ENCODE data around the gene MED22. TPM values are rescaled to one million over a fixed set of nuclear protein-coding genes. Genes with fewer than 3 reads are reported as not detected.

Gene MED22
- total RNA-seq, 1 experiment from 2014 or later, result 18.6 TPM

DNA sequence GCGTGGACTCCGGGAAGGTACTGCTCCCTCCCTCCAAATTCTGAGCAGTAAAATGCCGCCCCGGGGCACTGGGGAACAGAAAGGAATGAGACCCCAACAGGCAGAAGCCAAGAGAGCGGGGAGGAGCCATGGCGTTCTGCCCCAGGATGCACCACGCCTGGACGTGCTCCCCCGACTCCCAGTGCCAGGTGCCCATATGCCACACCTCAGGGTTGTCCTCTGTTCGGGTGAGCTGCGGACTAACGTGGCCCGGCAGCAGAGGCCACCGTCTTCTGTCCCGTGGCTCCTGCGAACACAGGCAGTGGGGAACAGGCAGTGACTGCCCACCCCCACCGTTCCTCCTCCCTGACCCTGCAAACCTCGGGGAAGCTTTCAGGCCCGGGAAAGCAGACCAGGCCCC, 16.7 kb downstream of the MED22 start:
- Histone ChIP-seq H3K79me2 (ENCODE audit: insufficient read depth, low read length) (peaks cover 44% of the 10 kb centered on the region), H2AFZ (ENCODE audit: low read depth, low read length, poor library complexity, severe bottlenecking) (no peak overlapping the region), H3K4me3 (replicated peaks in 1 of 2; ENCODE audit: low read depth in 1 of 2, low read length in 2 of 2) (no peak overlapping the region), H3K27ac (ENCODE audit: low read depth, low read length) (no peak overlapping the region), H3K9me2 (ENCODE audit: insufficient read depth) (no peaks in the 10 kb centered on the region), H3K9me3 (ENCODE audit: control insufficient read depth in 1 of 2, insufficient read depth in 1 of 2, low read depth in 1 of 2, low read length in 2 of 2) (no peaks in the 10 kb centered on the region), H3K4me2 (ENCODE audit: low read length) (no peak overlapping the region), H3K9ac (ENCODE audit: low read length) (no peak overlapping the region), H3K27me3 (ENCODE audit: insufficient read depth, low read length) (no peaks in the 10 kb centered on the region), H3K36me3 (ENCODE audit: control insufficient read depth in 1 of 2, insufficient read depth in 2 of 2, low read length in 2 of 2) (peaks cover 34 to 42% of the 10 kb centered on the region in 2 experiments; a peak in 3 of 4 replicates), H4K20me1 (ENCODE audit: insufficient read depth) (no peaks in the 10 kb centered on the region; the same call in 1 of the 2 replicates), H3K4me1 (ENCODE audit: control insufficient read depth in 1 of 2, insufficient read depth in 2 of 2, low read length in 2 of 2) (peaks cover 9 to 21% of the 10 kb centered on the region in 2 experiments)
- ATAC-seq, result no peak
- DNase-seq (ENCODE audit: low read depth, low spot score), result no peak
- no TSS peak for BruUV-seq (replicated peaks)
- CTCF ChIA-PET, result interaction anchor here (2.4 to 2.8 kb wide), 2 partner anchors 143 to 145 kb away, joined by 17 to 37 read pairs; no protein-coding TSS in a partner anchor
- POLR2A ChIA-PET, result no interaction called here
- intact Hi-C loops (cut with micrococcal nuclease), result no loop called here
- RAD21 ChIA-PET (ENCODE audit: low non-redundant PET in 1 of 2, low total read pairs in 2 of 2, uncharacterized antibody in 2 of 2, unreplicated experiment in 2 of 2), result no interaction called here
- no peak for TF ChIP-seq YY1 (IDR thresholded peaks at IDR 0.05; ENCODE audit: extremely low read depth, insufficient replicate concordance, low read depth, low read length)
- TF ChIP-seq RAD21 (IDR thresholded peaks at IDR 0.05; ENCODE audit: low read depth), result no peak
- no peak for TF ChIP-seq ZNF274 (IDR thresholded peaks at IDR 0.05; ENCODE audit: low read depth, low read length)
- no peak for TF ChIP-seq ELF1 (IDR thresholded peaks at IDR 0.05; ENCODE audit: borderline replicate concordance, low read depth)
- TF ChIP-seq, protein P1, sequence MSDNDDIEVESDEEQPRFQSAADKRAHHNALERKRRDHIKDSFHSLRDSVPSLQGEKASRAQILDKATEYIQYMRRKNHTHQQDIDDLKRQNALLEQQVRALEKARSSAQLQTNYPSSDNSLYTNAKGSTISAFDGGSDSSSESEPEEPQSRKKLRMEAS (IDR thresholded peaks at IDR 0.05), result no peak
- no peak for TF ChIP-seq POLR2A (IDR thresholded peaks at IDR 0.05; ENCODE audit: borderline replicate concordance, extremely low read depth, insufficient read depth, insufficient read length)
- TF ChIP-seq, protein P2, sequence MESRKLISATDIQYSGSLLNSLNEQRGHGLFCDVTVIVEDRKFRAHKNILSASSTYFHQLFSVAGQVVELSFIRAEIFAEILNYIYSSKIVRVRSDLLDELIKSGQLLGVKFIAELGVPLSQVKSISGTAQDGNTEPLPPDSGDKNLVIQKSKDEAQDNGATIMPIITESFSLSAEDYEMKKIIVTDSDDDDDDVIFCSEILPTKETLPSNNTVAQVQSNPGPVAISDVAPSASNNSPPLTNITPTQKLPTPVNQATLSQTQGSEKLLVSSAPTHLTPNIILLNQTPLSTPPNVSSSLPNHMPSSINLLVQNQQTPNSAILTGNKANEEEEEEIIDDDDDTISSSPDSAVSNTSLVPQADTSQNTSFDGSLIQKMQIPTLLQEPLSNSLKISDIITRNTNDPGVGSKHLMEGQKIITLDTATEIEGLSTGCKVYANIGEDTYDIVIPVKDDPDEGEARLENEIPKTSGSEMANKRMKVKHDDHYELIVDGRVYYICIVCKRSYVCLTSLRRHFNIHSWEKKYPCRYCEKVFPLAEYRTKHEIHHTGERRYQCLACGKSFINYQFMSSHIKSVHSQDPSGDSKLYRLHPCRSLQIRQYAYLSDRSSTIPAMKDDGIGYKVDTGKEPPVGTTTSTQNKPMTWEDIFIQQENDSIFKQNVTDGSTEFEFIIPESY (IDR thresholded peaks at IDR 0.05; ENCODE audit: extremely low read depth, insufficient replicate concordance, low read length), result no peak
- no peak for TF ChIP-seq SRF (IDR thresholded peaks at IDR 0.05; ENCODE audit: low read depth)
- TF ChIP-seq POLR2AphosphoS5 (IDR thresholded peaks at IDR 0.05; ENCODE audit: low read depth, low read length), result no peak
- no peak for TF ChIP-seq EGR1 (IDR thresholded peaks at IDR 0.05; ENCODE audit: low read depth)
- TF ChIP-seq, protein P3, sequence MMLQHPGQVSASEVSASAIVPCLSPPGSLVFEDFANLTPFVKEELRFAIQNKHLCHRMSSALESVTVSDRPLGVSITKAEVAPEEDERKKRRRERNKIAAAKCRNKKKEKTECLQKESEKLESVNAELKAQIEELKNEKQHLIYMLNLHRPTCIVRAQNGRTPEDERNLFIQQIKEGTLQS (IDR thresholded peaks at IDR 0.05), result no peak
- no peak for TF ChIP-seq EZH2 (IDR thresholded peaks at IDR 0.05)
- TF ChIP-seq JUND (IDR thresholded peaks at IDR 0.05), result no peak
